Astrocyte (in vitro differentiated cells and primary cell): ENCODE results near the gene PCDHB8.
"Not testable (repeated sequence)": the region's sequence is repeated elsewhere in the genome, so short reads cannot be mapped to it uniquely, and the experiment has no call there.

Source experiments
- CTCF ChIP-seq: IDR thresholded peaks from 2 replicates; pipeline ENCODE4 v1.5.1; 2011; ENCODE audit warnings: low read depth, mild to moderate bottlenecking, inconsistent platforms, low read length, moderate library complexity; ENCODE audit not compliant: insufficient read depth
- EZH2 ChIP-seq: IDR thresholded peaks from 2 replicates; pipeline ENCODE4 v1.6.1; 2012; ENCODE audit warnings: mild to moderate bottlenecking, low read length, inconsistent platforms; ENCODE audit not compliant: insufficient read depth

GRCh38 chr5:141174291-141175104, 3.1 kb upstream of the PCDHB8 start:
- TF ChIP-seq EZH2, CTCF: not testable (repeated sequence)
